ENCODE measurements around the gene MVB12B. TPM values are rescaled to one million over a fixed set of nuclear protein-coding genes. Genes with fewer than 3 reads are reported as not detected.

The MVB12B gene
- total RNA-seq, 1 experiment from 2014 or later = 9.4 TPM

- TF ChIP-seq TCF7L2 (IDR thresholded peaks at IDR 0.05; ENCODE audit: low read depth, low read length) (no peak), POLR2AphosphoS5 (IDR thresholded peaks at IDR 0.05; ENCODE audit: low read depth, low read length) (no peak), SIN3A (IDR thresholded peaks at IDR 0.05; ENCODE audit: borderline replicate concordance, insufficient read depth, low read depth, low read length) (no peak), CTCF (IDR thresholded peaks at IDR 0.05) (no peak)
- TF ChIP-seq, protein P1, sequence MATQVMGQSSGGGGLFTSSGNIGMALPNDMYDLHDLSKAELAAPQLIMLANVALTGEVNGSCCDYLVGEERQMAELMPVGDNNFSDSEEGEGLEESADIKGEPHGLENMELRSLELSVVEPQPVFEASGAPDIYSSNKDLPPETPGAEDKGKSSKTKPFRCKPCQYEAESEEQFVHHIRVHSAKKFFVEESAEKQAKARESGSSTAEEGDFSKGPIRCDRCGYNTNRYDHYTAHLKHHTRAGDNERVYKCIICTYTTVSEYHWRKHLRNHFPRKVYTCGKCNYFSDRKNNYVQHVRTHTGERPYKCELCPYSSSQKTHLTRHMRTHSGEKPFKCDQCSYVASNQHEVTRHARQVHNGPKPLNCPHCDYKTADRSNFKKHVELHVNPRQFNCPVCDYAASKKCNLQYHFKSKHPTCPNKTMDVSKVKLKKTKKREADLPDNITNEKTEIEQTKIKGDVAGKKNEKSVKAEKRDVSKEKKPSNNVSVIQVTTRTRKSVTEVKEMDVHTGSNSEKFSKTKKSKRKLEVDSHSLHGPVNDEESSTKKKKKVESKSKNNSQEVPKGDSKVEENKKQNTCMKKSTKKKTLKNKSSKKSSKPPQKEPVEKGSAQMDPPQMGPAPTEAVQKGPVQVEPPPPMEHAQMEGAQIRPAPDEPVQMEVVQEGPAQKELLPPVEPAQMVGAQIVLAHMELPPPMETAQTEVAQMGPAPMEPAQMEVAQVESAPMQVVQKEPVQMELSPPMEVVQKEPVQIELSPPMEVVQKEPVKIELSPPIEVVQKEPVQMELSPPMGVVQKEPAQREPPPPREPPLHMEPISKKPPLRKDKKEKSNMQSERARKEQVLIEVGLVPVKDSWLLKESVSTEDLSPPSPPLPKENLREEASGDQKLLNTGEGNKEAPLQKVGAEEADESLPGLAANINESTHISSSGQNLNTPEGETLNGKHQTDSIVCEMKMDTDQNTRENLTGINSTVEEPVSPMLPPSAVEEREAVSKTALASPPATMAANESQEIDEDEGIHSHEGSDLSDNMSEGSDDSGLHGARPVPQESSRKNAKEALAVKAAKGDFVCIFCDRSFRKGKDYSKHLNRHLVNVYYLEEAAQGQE (IDR thresholded peaks at IDR 0.05; ENCODE audit: insufficient read depth in 1 of 2, low read depth in 2 of 2, low read length in 1 of 2) = no peak
- CTCF ChIA-PET = no interaction called here
These were observed 186.8 kb downstream of the MVB12B start for GRCh38 chr9:126513159-126514036.

GRCh38 chr9:126514037-126514821 lies 187.6 kb downstream of the MVB12B start:
- H3K27ac ChIP-seq (ENCODE audit: low read length) = no peak overlapping the region
- POLR2A ChIA-PET = no interaction called here
- in situ Hi-C loops (cut with HindIII; ENCODE audit: low pct_unique_long_range_greater_than_20kb, low sequenced_read_pairs) = no loop called here

More at GRCh38 chr9:126513159-126514036, 186.8 kb downstream of the MVB12B start:
- in situ Hi-C loops (cut with HindIII; ENCODE audit: low pct_unique_long_range_greater_than_20kb, low sequenced_read_pairs) = no loop called here
- Histone ChIP-seq H3K9me3 (ENCODE audit: control insufficient read depth, insufficient read depth, low read depth, low read length) (no peaks in the 10 kb centered on the region), H3K36me3 (ENCODE audit: control insufficient read depth, insufficient read depth, low read length) (no peaks in the 10 kb centered on the region), H3K4me1 (ENCODE audit: control insufficient read depth, insufficient read depth, low read length) (peaks cover 5% of the 10 kb centered on the region; the same call in 1 of the 2 replicates), H3K27me3 (ENCODE audit: control insufficient read depth, insufficient read depth, low read length) (peaks cover 14% of the 10 kb centered on the region), H3K27ac (ENCODE audit: low read length) (no peak overlapping the region), H3K4me3 (ENCODE audit: low read depth in 2 of 2, low read length in 2 of 2) (no peak overlapping the region)
- peak; percentile 43 for ATAC-seq
- BruUV-seq (replicated peaks) = no TSS peak
- intact Hi-C loops (cut with micrococcal nuclease; ENCODE audit: unreplicated experiment) = no loop called here
- no peak for DNase-seq (ENCODE audit: low read depth, low spot score)
- POLR2A ChIA-PET = no interaction called here

More at GRCh38 chr9:126514037-126514821, 187.6 kb downstream of the MVB12B start:
- intact Hi-C loops (cut with micrococcal nuclease; ENCODE audit: unreplicated experiment) = no loop called here
- BruUV-seq (replicated peaks) = no TSS peak
- ATAC-seq = peak; percentile 83
- H3K27me3 ChIP-seq (ENCODE audit: control insufficient read depth, insufficient read depth, low read length) = peaks cover 18% of the 10 kb centered on the region
- 0 out of 4 replicates have a peak overlapping the region, but pooled peaks of 1 of the 2 experiments have one; percentile 2 for H3K4me3 ChIP-seq (ENCODE audit: low read depth in 2 of 2, low read length in 2 of 2)
- H3K36me3 ChIP-seq (ENCODE audit: control insufficient read depth, insufficient read depth, low read length) = no peaks in the 10 kb centered on the region
- CTCF ChIA-PET = no interaction called here
- no peak for DNase-seq (ENCODE audit: low read depth, low spot score)
- peaks cover 5% of the 10 kb centered on the region; the same call in 1 of the 2 replicates for H3K4me1 ChIP-seq (ENCODE audit: control insufficient read depth, insufficient read depth, low read length)
- no peaks in the 10 kb centered on the region for H3K9me3 ChIP-seq (ENCODE audit: control insufficient read depth, insufficient read depth, low read depth, low read length)
- TF ChIP-seq POLR2AphosphoS5 (IDR thresholded peaks at IDR 0.05; ENCODE audit: low read depth, low read length) = no peak
- peak; percentile 85 for TF ChIP-seq CTCF (IDR thresholded peaks at IDR 0.05)
